SK-N-MC (cell line): ENCODE results near the gene SPATA6L.

Source experiments
- DNase-seq: peaks from one replicate; pipeline ENCODE4 v3.0.0-alpha.2; 2011; ENCODE audit warnings: low read depth, low spot score
- H3K27ac ChIP-seq: fragments of 200-600 bp; sonication (generic); 2 replicates; pipeline ENCODE4 v1.5.1; 2016; ENCODE audit warnings: mixed run types
- H3K36me3 ChIP-seq: fragments of 200-600 bp; sonication (generic); 2 replicates; pipeline ENCODE4 v1.6.1; 2017; ENCODE audit warnings: antibody characterized with exemption, low read length, mixed read lengths; ENCODE audit not compliant: insufficient read depth
- H3K4me3 ChIP-seq: fragments of 200-600 bp; sonication (generic); 2 replicates; pipeline ENCODE4 v1.5.1; 2016
- H3K9ac ChIP-seq: fragments of 200-600 bp; sonication (generic); 2 replicates; pipeline ENCODE4 v1.8.0; 2017; ENCODE audit warnings: mixed run types, mixed read lengths; ENCODE audit not compliant: insufficient read length
- H3K9me3 ChIP-seq: fragments of 200-600 bp; sonication (generic); 2 replicates; pipeline ENCODE4 v1.6.1; 2017; ENCODE audit warnings: low read depth, mild to moderate bottlenecking, antibody characterized with exemption, low read length, moderate library complexity, mixed read lengths
- EZH2 ChIP-seq: fragments of 200-600 bp; sonication (generic); IDR thresholded peaks from one replicate; pipeline ENCODE4 v1.6.1; 2017; ENCODE audit warnings: antibody characterized with exemption
- FOXP2 ChIP-seq: optimal IDR thresholded peaks from 2 replicates; pipeline ENCODE3; 2011; ENCODE audit warnings: mild to moderate bottlenecking, moderate library complexity; ENCODE audit not compliant: insufficient read depth; ENCODE audit errors: extremely low read length, control extremely low read depth
- POLR2AphosphoS5 ChIP-seq: IDR thresholded peaks from 2 replicates; pipeline ENCODE4 v1.6.1; 2012; ENCODE audit warnings: mild to moderate bottlenecking, low read depth, low read length, borderline replicate concordance

The SPATA6L gene

GRCh38 chr9:4630836-4631235 is 35.4 kb downstream of the SPATA6L start:
- H3K9ac ChIP-seq = no peak overlapping the region
- TF ChIP-seq FOXP2 (no peak), EZH2 (no peak), POLR2AphosphoS5 (peak; percentile 18; the same call in 1 of the 2 replicates)
- H3K9me3 ChIP-seq = no peaks in the 10 kb centered on the region
- H3K4me3 ChIP-seq = peak overlapping the region; percentile 39; the same call in 1 of the 2 replicates
- H3K36me3 ChIP-seq = peaks cover 6% of the 10 kb centered on the region
- H3K27ac ChIP-seq = peak overlapping the region; percentile 89
- DNase-seq = peak; percentile 83

GRCh38 chr9:4622016-4622415 is 44.3 kb downstream of the SPATA6L start:
- DNase-seq = no peak
- H3K9me3 ChIP-seq = no peaks in the 10 kb centered on the region
- H3K4me3 ChIP-seq = no peak overlapping the region
- peaks cover 50% of the 10 kb centered on the region for H3K36me3 ChIP-seq
- TF ChIP-seq POLR2AphosphoS5 (no peak), EZH2 (no peak), FOXP2 (no peak)
- no peak overlapping the region for H3K9ac ChIP-seq
- H3K27ac ChIP-seq = no peak overlapping the region

DNA sequence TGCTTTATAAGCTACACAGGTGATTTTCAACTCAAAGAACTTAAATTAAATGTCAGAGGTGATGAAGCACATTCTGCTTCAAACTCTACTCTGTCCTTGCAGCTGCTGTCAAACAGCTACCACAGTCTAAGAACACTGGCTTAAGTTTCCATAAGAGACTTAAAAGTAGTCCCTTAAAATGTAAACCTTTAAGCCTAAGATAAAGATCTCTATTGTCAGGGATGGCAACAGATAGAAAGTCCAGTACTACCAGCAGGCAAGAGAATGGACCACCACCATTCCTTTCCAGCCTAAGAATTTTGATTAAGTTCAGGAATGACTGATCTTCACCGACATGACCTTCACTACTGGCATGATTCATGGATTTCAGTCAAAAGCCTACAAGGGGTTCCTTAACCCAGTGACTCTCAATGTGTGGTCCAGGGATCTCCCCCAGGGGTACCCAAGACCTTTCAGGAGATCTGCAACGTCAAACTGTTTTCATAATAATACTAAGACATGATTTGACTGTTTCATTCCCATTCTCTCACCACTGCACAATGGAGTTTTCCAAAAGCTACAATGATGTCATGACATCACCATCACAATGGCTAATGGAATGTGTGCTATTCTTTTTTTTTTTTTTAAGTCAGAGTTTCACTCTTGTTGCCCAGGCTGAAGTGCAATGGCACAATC is 45.3 kb downstream of the SPATA6L start:
- Histone ChIP-seq H3K9me3 (no peaks in the 10 kb centered on the region), H3K4me3 (no peak overlapping the region), H3K9ac (no peak overlapping the region), H3K36me3 (peaks cover 50% of the 10 kb centered on the region), H3K27ac (no peak overlapping the region)
- TF ChIP-seq EZH2 (no peak), POLR2AphosphoS5 (no peak), FOXP2 (no peak)
- no peak for DNase-seq

DNA sequence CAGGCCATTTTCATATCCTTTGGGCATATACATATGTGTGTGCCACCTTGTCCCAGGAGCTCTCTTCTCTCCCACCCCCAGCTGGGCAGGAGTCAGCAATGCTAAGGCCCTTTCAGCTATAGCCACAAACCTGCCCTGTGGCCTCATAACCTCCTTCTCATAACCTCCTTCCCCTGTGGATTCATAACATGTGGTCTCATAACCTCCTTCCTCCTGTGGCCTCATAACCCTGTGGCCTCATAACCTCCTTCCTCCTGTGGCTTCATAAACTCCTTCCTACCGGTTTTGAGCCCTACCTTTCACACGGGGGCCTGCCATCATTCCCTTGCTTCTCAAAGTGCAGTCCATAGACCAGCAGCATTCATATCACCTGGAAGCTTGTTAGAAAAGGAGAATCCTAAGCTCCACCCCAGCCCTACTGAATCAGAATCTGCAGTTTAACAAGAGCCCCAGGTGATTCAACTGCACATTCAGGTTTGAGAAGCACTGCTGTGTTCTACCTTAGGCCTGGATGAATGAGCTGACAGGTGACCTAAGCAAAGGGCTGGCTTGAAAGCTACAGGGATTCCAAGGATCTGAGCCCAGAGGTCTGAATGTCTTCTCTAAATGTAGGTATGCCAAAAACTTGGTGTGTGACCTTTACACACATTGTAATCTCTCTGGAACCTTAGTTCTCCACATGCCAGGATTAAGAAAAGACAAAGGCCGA is 46.1 kb downstream of the SPATA6L start:
- no peak for DNase-seq
- H3K9ac ChIP-seq = no peak overlapping the region

DNA sequence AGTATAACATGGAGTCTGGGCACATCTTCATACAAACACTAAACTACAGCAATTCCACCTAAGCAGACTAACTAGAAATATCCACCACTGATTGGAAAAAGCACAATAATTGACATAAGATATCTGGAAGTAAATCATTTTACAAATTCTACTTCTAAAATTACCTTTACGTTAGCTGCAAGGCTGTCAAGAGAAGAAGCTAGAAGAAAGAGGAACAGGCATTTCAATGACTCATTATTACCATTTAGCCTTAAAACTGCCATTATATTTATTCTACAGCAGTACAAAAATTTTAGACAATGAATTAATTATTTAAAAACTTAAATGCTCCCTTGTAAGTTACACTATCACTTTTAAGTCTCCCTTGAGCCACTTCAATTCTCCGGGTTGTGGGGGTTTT is 47.6 kb downstream of the SPATA6L start:
- no peak overlapping the region for H3K9ac ChIP-seq
- no peak for TF ChIP-seq EZH2
- H3K27ac ChIP-seq = no peak overlapping the region
- no peak overlapping the region for H3K4me3 ChIP-seq
- H3K9me3 ChIP-seq = no peaks in the 10 kb centered on the region
- no peak for DNase-seq
- peaks cover 46% of the 10 kb centered on the region for H3K36me3 ChIP-seq

More for the DNA sequence above, 46.1 kb downstream of the SPATA6L start:
- Histone ChIP-seq H3K36me3 (peaks cover 49% of the 10 kb centered on the region), H3K4me3 (no peak overlapping the region), H3K27ac (no peak overlapping the region), H3K9me3 (no peaks in the 10 kb centered on the region)
- TF ChIP-seq POLR2AphosphoS5 (no peak), FOXP2 (no peak), EZH2 (no peak)

- no peak overlapping the region for H3K9ac ChIP-seq
- H3K4me3 ChIP-seq = no peak overlapping the region
- no peak for DNase-seq
- TF ChIP-seq POLR2AphosphoS5 = no peak
- peaks cover 45% of the 10 kb centered on the region for H3K36me3 ChIP-seq
- H3K9me3 ChIP-seq = no peaks in the 10 kb centered on the region
- no peak overlapping the region for H3K27ac ChIP-seq
Observed at GRCh38 chr9:4617752-4618151, 48.5 kb downstream of the SPATA6L start.

DNA sequence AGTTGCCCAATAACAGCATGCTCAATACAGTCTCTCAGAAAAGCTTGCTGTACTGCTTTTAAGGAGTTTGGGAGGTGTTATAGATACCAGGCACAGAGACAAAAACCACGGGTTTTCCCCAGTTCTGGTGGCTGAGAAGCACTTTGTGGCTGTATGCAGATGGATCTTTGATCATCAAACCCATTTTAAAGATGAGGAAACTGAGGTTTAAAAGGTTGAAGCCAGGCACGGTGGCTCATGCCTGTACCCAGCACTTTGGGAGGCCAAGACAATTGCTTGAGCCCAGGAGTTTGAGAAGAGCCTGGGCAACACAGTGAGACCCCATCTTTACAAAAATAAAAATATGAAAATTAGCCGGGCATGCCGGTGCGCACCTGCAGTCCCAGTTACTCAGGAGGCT is 50.5 kb downstream of the SPATA6L start:
- TF ChIP-seq EZH2 (no peak), FOXP2 (no peak), POLR2AphosphoS5 (no peak)
- no peak overlapping the region for H3K4me3 ChIP-seq

DNA sequence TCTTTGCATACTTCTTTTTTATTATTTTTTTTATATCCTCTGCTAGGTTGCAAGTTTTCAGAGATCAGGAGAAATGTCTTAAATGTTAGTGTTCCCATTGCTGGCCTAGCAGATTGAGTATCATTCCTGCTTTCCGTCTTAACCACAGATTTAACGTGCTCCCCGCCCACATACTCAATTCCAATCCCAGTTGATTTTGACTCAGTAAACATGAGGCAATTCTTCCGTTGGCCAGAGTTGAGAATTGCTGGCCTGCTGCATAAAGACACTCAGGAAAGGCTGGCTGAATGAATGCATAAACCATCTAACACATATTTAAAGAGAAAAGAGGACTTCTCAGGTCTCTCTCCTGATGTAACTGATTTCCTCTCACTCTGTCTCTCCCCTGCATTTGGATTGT is 51.0 kb downstream of the SPATA6L start:
- no peak overlapping the region for H3K4me3 ChIP-seq
- H3K36me3 ChIP-seq = peaks cover 23% of the 10 kb centered on the region
- TF ChIP-seq POLR2AphosphoS5 = no peak
- TF ChIP-seq FOXP2 = no peak
- no peak for TF ChIP-seq EZH2
- H3K9me3 ChIP-seq = no peaks in the 10 kb centered on the region
- no peak for DNase-seq
- no peak overlapping the region for H3K9ac ChIP-seq
- no peak overlapping the region for H3K27ac ChIP-seq

More for the DNA sequence above, 50.5 kb downstream of the SPATA6L start:
- Histone ChIP-seq H3K27ac (no peak overlapping the region), H3K9ac (no peak overlapping the region), H3K9me3 (no peaks in the 10 kb centered on the region), H3K36me3 (peaks cover 28% of the 10 kb centered on the region)
- DNase-seq = no peak
